Endothelial cell (in vitro differentiated cells): ENCODE measurements around the gene TECPR2. TPM values are rescaled to one million over a fixed set of nuclear protein-coding genes. Genes with fewer than 3 reads are reported as not detected.

Experiments
- DNase-seq: peaks from one replicate; pipeline ENCODE4 v3.0.0; 2021; ENCODE audit warnings: low spot score
- H3K27ac Mint-ChIP-seq: one replicate; pipeline ENCODE4 v1.8.0; 2021; ENCODE audit warnings: mixed read lengths, inconsistent platforms; ENCODE audit not compliant: unreplicated experiment
- H3K27me3 Mint-ChIP-seq: one replicate; pipeline ENCODE4 v1.8.0; 2021; ENCODE audit warnings: mild to moderate bottlenecking, moderate library complexity, mixed read lengths, inconsistent platforms; ENCODE audit not compliant: unreplicated experiment
- H3K36me3 Mint-ChIP-seq: one replicate; pipeline ENCODE4 v1.8.0; 2021; ENCODE audit warnings: mild to moderate bottlenecking, low read depth, mixed read lengths, inconsistent platforms; ENCODE audit not compliant: unreplicated experiment
- H3K4me1 Mint-ChIP-seq: one replicate; pipeline ENCODE4 v1.8.0; 2021; ENCODE audit warnings: mild to moderate bottlenecking, mixed read lengths, inconsistent platforms; ENCODE audit not compliant: unreplicated experiment
- H3K4me3 Mint-ChIP-seq: one replicate; pipeline ENCODE4 v1.8.0; 2021; ENCODE audit warnings: mild to moderate bottlenecking, mixed read lengths, inconsistent platforms; ENCODE audit not compliant: unreplicated experiment
- H3K9me3 Mint-ChIP-seq: one replicate; pipeline ENCODE4 v1.8.0; 2021; ENCODE audit warnings: mixed read lengths, inconsistent platforms; ENCODE audit not compliant: unreplicated experiment
- CTCF ChIP-seq: fragments of 200-600 bp; sonication (generic); IDR thresholded peaks from one replicate; pipeline ENCODE4 v1.5.0; 2021; ENCODE audit warnings: antibody characterized with exemption; ENCODE audit not compliant: unreplicated experiment
- total RNA-seq: library from RNA; stranded (reverse); fragmentation: NEBNext Ultra II Directional; extraction: Animal tissue kit (Norgen Biotek cat#: 25700); gene quantifications from one replicate; pipeline ENCODE4 v1.2.1, GENCODE V29; 2021; ENCODE audit not compliant: unreplicated experiment

The TECPR2 gene
- total RNA-seq, 1 donor from 2014 or later: 28.9 TPM

GRCh38 chr14:102498678-102499265 is 136.0 kb downstream of the TECPR2 start:
- H3K9me3 Mint-ChIP-seq: no peaks in the 10 kb centered on the region
- H3K27ac Mint-ChIP-seq: no peak overlapping the region
- peaks cover 6% of the 10 kb centered on the region for H3K36me3 Mint-ChIP-seq
- H3K27me3 Mint-ChIP-seq: peaks cover 8% of the 10 kb centered on the region
- peak overlapping the region; percentile 72 for H3K4me3 Mint-ChIP-seq
- no peaks in the 10 kb centered on the region for H3K4me1 Mint-ChIP-seq
- no peak for DNase-seq
- no peak for TF ChIP-seq CTCF

GRCh38 chr14:102499401-102500157 is 136.8 kb downstream of the TECPR2 start:
- DNase-seq: no peak
- H3K36me3 Mint-ChIP-seq: peaks cover 6% of the 10 kb centered on the region
- H3K4me3 Mint-ChIP-seq: no peak overlapping the region
- no peaks in the 10 kb centered on the region for H3K9me3 Mint-ChIP-seq
- peak overlapping the region; percentile 1 for H3K27ac Mint-ChIP-seq
- H3K4me1 Mint-ChIP-seq: no peaks in the 10 kb centered on the region
- peaks cover 8% of the 10 kb centered on the region for H3K27me3 Mint-ChIP-seq
- TF ChIP-seq CTCF: no peak

- no peak for DNase-seq
- H3K9me3 Mint-ChIP-seq: no peaks in the 10 kb centered on the region
- H3K27ac Mint-ChIP-seq: peak overlapping the region; percentile 1
- peaks cover 6% of the 10 kb centered on the region for H3K36me3 Mint-ChIP-seq
- TF ChIP-seq CTCF: no peak
- H3K27me3 Mint-ChIP-seq: peaks cover 8% of the 10 kb centered on the region
- H3K4me1 Mint-ChIP-seq: no peaks in the 10 kb centered on the region
- H3K4me3 Mint-ChIP-seq: no peak overlapping the region
Observed at GRCh38 chr14:102500158-102500662, 137.5 kb downstream of the TECPR2 start.

GRCh38 chr14:102500713-102501112 is 138.0 kb downstream of the TECPR2 start:
- H3K9me3 Mint-ChIP-seq: no peaks in the 10 kb centered on the region
- no peak for DNase-seq
- no peak overlapping the region for H3K4me3 Mint-ChIP-seq
- peaks cover 8% of the 10 kb centered on the region for H3K27me3 Mint-ChIP-seq
- H3K27ac Mint-ChIP-seq: no peak overlapping the region
- peaks cover 6% of the 10 kb centered on the region for H3K36me3 Mint-ChIP-seq
- no peaks in the 10 kb centered on the region for H3K4me1 Mint-ChIP-seq
- no peak for TF ChIP-seq CTCF

- no peak overlapping the region for H3K27ac Mint-ChIP-seq
- no peak for TF ChIP-seq CTCF
Observed at GRCh38 chr14:102501751-102502315, 139.1 kb downstream of the TECPR2 start.

More at GRCh38 chr14:102501751-102502315, 139.1 kb downstream of the TECPR2 start:
- H3K27me3 Mint-ChIP-seq: peaks cover 4% of the 10 kb centered on the region
- no peak for DNase-seq
- no peaks in the 10 kb centered on the region for H3K9me3 Mint-ChIP-seq
- H3K4me3 Mint-ChIP-seq: no peak overlapping the region
- H3K4me1 Mint-ChIP-seq: no peaks in the 10 kb centered on the region
- H3K36me3 Mint-ChIP-seq: peaks cover 6% of the 10 kb centered on the region
